Activated effector memory CD4-positive, alpha-beta T cell treated with anti-CD3 and anti-CD28 coated beads, Interleukin-2, amount 50 U/mL, for 16 hours (primary cell): ENCODE data around the gene PRR14L.
"Not testable (repeated sequence)": the region's sequence is repeated elsewhere in the genome, so short reads cannot be mapped to it uniquely, and the experiment has no call there.

Experiments
- DNase-seq: peaks from one replicate; pipeline ENCODE4 v3.0.0-alpha.2; 2020

PRR14L gene

GRCh38 chr22:31739795-31740201, 10.1 kb downstream of the PRR14L start:
- no peak for DNase-seq

- DNase-seq: no peak
Observed at GRCh38 chr22:31738566-31738965, 11.4 kb downstream of the PRR14L start.

- no peak for DNase-seq
Observed at GRCh38 chr22:31737932-31738331, 12.0 kb downstream of the PRR14L start.

- DNase-seq: no peak
Observed at GRCh38 chr22:31736458-31736857, 13.5 kb downstream of the PRR14L start.

GRCh38 chr22:31734512-31734911, 15.4 kb downstream of the PRR14L start:
- no peak for DNase-seq

- no peak for DNase-seq
Observed at GRCh38 chr22:31733580-31734079, 16.3 kb downstream of the PRR14L start.

- no peak for DNase-seq
Observed at GRCh38 chr22:31732089-31732829, 17.7 kb downstream of the PRR14L start.

- no peak for DNase-seq
Observed at GRCh38 chr22:31730344-31730711, 19.6 kb downstream of the PRR14L start.

- DNase-seq: no peak
Observed at GRCh38 chr22:31728857-31729256, 21.1 kb downstream of the PRR14L start.

GRCh38 chr22:31726692-31727091, 23.2 kb downstream of the PRR14L start:
- DNase-seq: no peak

GRCh38 chr22:31723723-31724122, 26.2 kb downstream of the PRR14L start:
- no peak for DNase-seq

- no peak for DNase-seq
Observed at GRCh38 chr22:31719850-31720471, 30.0 kb downstream of the PRR14L start.

GRCh38 chr22:31715147-31715778, 34.7 kb downstream of the PRR14L start:
- DNase-seq: no peak

GRCh38 chr22:31711226-31711625, 38.7 kb downstream of the PRR14L start:
- DNase-seq: not testable (repeated sequence)

- no peak for DNase-seq
Observed at GRCh38 chr22:31707519-31707918, 42.4 kb downstream of the PRR14L start.

GRCh38 chr22:31695423-31695822, 54.5 kb downstream of the PRR14L start:
- no peak for DNase-seq

GRCh38 chr22:31694046-31694445, 55.9 kb downstream of the PRR14L start:
- DNase-seq: not testable (repeated sequence)

GRCh38 chr22:31692186-31692886, 57.6 kb downstream of the PRR14L start:
- DNase-seq: no peak

GRCh38 chr22:31691408-31691807, 58.5 kb downstream of the PRR14L start:
- DNase-seq: no peak

GRCh38 chr22:31683181-31684105, 66.5 kb downstream of the PRR14L start:
- no peak for DNase-seq

- no peak for DNase-seq
Observed at GRCh38 chr22:31682751-31683150, 67.2 kb downstream of the PRR14L start.
